Nephron (organoid): ENCODE results near the gene NTNG1.

Source experiments
- H3K27ac Mint-ChIP-seq, 3 experiments: 2 replicates each; pipeline ENCODE4 v1.8.0; 2020; ENCODE audit warnings: mixed read lengths in 3 of 3, mild to moderate bottlenecking in 2 of 3, moderate library complexity in 1 of 3
- H3K27me3 Mint-ChIP-seq: 2 replicates; pipeline ENCODE4 v1.8.0; 2021; ENCODE audit warnings: low read depth, mild to moderate bottlenecking, moderate library complexity, mixed read lengths
- H3K36me3 Mint-ChIP-seq: 2 replicates; pipeline ENCODE4 v1.8.0; 2020; ENCODE audit warnings: low read depth, mixed read lengths
- H3K4me1 Mint-ChIP-seq: 2 replicates; pipeline ENCODE4 v1.8.0; 2020; ENCODE audit warnings: mixed read lengths
- H3K4me3 Mint-ChIP-seq, 3 experiments: 2 replicates each; pipeline ENCODE4 v1.8.0; 2020; ENCODE audit warnings: mild to moderate bottlenecking in 3 of 3, mixed read lengths in 3 of 3, moderate library complexity in 2 of 3
- H3K9me3 Mint-ChIP-seq: 2 replicates; pipeline ENCODE4 v1.8.0; 2020; ENCODE audit warnings: mixed read lengths
- CTCF ChIP-seq, 3 experiments: fragments of 200-600 bp; sonication (generic); IDR thresholded peaks; one replicate each; pipeline ENCODE4 v1.5.0; 2021; ENCODE audit warnings: antibody characterized with exemption in 3 of 3; ENCODE audit not compliant: unreplicated experiment in 3 of 3

Gene NTNG1

GRCh38 chr1:107501081-107501605 lies 360.3 kb downstream of the NTNG1 start:
- no peak overlapping the region for H3K4me3 Mint-ChIP-seq
- H3K9me3 Mint-ChIP-seq, result no peaks in the 10 kb centered on the region

GRCh38 chr1:107510347-107510746 lies 369.5 kb downstream of the NTNG1 start:
- H3K9me3 Mint-ChIP-seq, result peaks cover 10% of the 10 kb centered on the region
- no peaks in the 10 kb centered on the region for H3K4me1 Mint-ChIP-seq
- TF ChIP-seq CTCF (IDR thresholded peaks at IDR 0.05; ENCODE audit: unreplicated experiment in 3 of 3), result no peak
- H3K27ac Mint-ChIP-seq, result no peak overlapping the region
- no peaks in the 10 kb centered on the region for H3K27me3 Mint-ChIP-seq
- H3K4me3 Mint-ChIP-seq, result no peak overlapping the region
- peaks cover 5% of the 10 kb centered on the region for H3K36me3 Mint-ChIP-seq

More at GRCh38 chr1:107501081-107501605, 360.3 kb downstream of the NTNG1 start:
- H3K4me1 Mint-ChIP-seq, result no peaks in the 10 kb centered on the region
- no peak overlapping the region for H3K27ac Mint-ChIP-seq
- no peaks in the 10 kb centered on the region for H3K36me3 Mint-ChIP-seq
- TF ChIP-seq CTCF (IDR thresholded peaks at IDR 0.05; ENCODE audit: unreplicated experiment in 3 of 3), result no peak
- no peaks in the 10 kb centered on the region for H3K27me3 Mint-ChIP-seq

DNA sequence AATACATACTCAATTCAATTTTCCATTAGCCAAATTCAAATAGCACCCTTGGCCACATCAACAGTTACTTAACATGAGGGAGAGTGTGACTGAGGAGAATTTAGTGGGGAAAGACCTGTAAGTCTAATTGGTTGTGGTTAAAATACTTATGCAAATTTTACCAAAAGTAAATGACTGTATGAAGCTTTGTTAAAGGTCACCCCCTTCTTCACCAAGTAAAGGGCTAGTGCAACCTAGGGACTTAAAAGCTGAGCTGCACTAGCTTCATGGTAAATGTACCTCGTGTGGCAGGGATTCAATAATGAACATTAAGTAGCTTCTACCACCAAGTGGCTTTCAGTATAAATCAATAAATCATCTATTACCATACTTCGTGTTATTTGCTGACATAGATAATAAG lies 372.0 kb downstream of the NTNG1 start:
- peaks cover 5% of the 10 kb centered on the region for H3K36me3 Mint-ChIP-seq
- peaks cover 10% of the 10 kb centered on the region for H3K9me3 Mint-ChIP-seq
- H3K4me3 Mint-ChIP-seq, result no peak overlapping the region
- no peak for TF ChIP-seq CTCF (IDR thresholded peaks at IDR 0.05; ENCODE audit: unreplicated experiment in 3 of 3)
- H3K4me1 Mint-ChIP-seq, result no peaks in the 10 kb centered on the region
- no peaks in the 10 kb centered on the region for H3K27me3 Mint-ChIP-seq
- H3K27ac Mint-ChIP-seq, result no peak overlapping the region

- peaks cover 6% of the 10 kb centered on the region for H3K9me3 Mint-ChIP-seq
- no peak for TF ChIP-seq CTCF (IDR thresholded peaks at IDR 0.05; ENCODE audit: unreplicated experiment in 3 of 3)
- peaks cover 2% of the 10 kb centered on the region for H3K36me3 Mint-ChIP-seq
- H3K27ac Mint-ChIP-seq, result no peak overlapping the region
- no peak overlapping the region for H3K4me3 Mint-ChIP-seq
- no peaks in the 10 kb centered on the region for H3K27me3 Mint-ChIP-seq
- no peaks in the 10 kb centered on the region for H3K4me1 Mint-ChIP-seq
Measured at GRCh38 chr1:107514841-107515240, 374.0 kb downstream of the NTNG1 start.

GRCh38 chr1:107515702-107516101 lies 374.9 kb downstream of the NTNG1 start:
- Mint-ChIP-seq H3K9me3 (peaks cover 3% of the 10 kb centered on the region), H3K4me3 (no peak overlapping the region), H3K4me1 (no peaks in the 10 kb centered on the region), H3K27me3 (no peaks in the 10 kb centered on the region), H3K27ac (no peak overlapping the region), H3K36me3 (no peaks in the 10 kb centered on the region)
- no peak for TF ChIP-seq CTCF (IDR thresholded peaks at IDR 0.05; ENCODE audit: unreplicated experiment in 3 of 3)

GRCh38 chr1:107523061-107523460 lies 382.2 kb downstream of the NTNG1 start:
- Mint-ChIP-seq H3K27me3 (no peaks in the 10 kb centered on the region), H3K4me3 (no peak overlapping the region), H3K27ac (no peak overlapping the region), H3K4me1 (peaks cover 4% of the 10 kb centered on the region), H3K36me3 (no peaks in the 10 kb centered on the region), H3K9me3 (peaks cover 3% of the 10 kb centered on the region)
- no peak for TF ChIP-seq CTCF (IDR thresholded peaks at IDR 0.05; ENCODE audit: unreplicated experiment in 3 of 3)
